Liver (tissue), 9 donors: ENCODE results near the gene ZNF618. TPM values are rescaled to one million over a fixed set of nuclear protein-coding genes. Genes with fewer than 3 reads are reported as not detected.
A peak's percentile ranks its signal among the peaks of the same experiment; 100 is the strongest.

Experiments
- DNase-seq: peaks from one replicate; pipeline ENCODE4 v3.0.0-alpha.2; 2017; ENCODE audit warnings: low spot score
- H3K27ac ChIP-seq, 2 donors: one replicate each; pipeline ENCODE4 v1.7.0; 2013; ENCODE audit warnings: inconsistent platforms in 2 of 2, low read length in 2 of 2, control low read depth in 1 of 2, low read depth in 1 of 2, mild to moderate bottlenecking in 1 of 2
- H3K27me3 ChIP-seq, 4 donors: one replicate each; pipeline versions ENCODE4 v1.6.1 to v1.7.0; 2013; ENCODE audit warnings: low read length in 3 of 4, inconsistent platforms in 1 of 4, mild to moderate bottlenecking in 1 of 4, moderate library complexity in 1 of 4; ENCODE audit not compliant: control insufficient read depth in 4 of 4, insufficient read depth in 4 of 4
- H3K36me3 ChIP-seq, 4 donors: one replicate each; pipeline versions ENCODE4 v1.6.1 to v1.7.0; 2013; ENCODE audit warnings: low read length in 3 of 4, mild to moderate bottlenecking in 3 of 4, low read depth in 1 of 4, moderate library complexity in 1 of 4; ENCODE audit not compliant: control insufficient read depth in 4 of 4, insufficient read depth in 3 of 4
- H3K4me1 ChIP-seq, 4 donors: one replicate each; pipeline versions ENCODE4 v1.6.1 to v1.7.0; 2013; ENCODE audit warnings: low read length in 3 of 4, mild to moderate bottlenecking in 3 of 4, moderate library complexity in 1 of 4; ENCODE audit not compliant: control insufficient read depth in 4 of 4, insufficient read depth in 4 of 4
- H3K4me3 ChIP-seq, 3 donors: one replicate each; pipeline versions ENCODE4 v1.6.1 to v1.7.0; 2013; ENCODE audit warnings: low read length in 3 of 3, control low read depth in 1 of 3, low read depth in 1 of 3, mild to moderate bottlenecking in 1 of 3
- H3K9ac ChIP-seq, 2 donors: one replicate each; pipeline ENCODE4 v1.7.0; 2013; ENCODE audit warnings: low read length in 2 of 2, mild to moderate bottlenecking in 2 of 2, moderate library complexity in 2 of 2, control low read depth in 1 of 2, low read depth in 1 of 2
- H3K9me3 ChIP-seq, 4 donors: one replicate each; pipeline versions ENCODE4 v1.6.1 to v1.7.0; 2013; ENCODE audit warnings: low read length in 3 of 4; ENCODE audit not compliant: control insufficient read depth in 4 of 4
- FOXA1 ChIP-seq: IDR thresholded peaks from 2 replicates; pipeline ENCODE4 v1.6.1; 2016; ENCODE audit warnings: antibody characterized with exemption
- GABPA ChIP-seq, 2 donors: IDR thresholded peaks in 1 of 2; conservative IDR thresholded peaks in 1 of 2; 2 replicates each; pipeline ENCODE4 v1.6.1; 2016; ENCODE audit warnings: antibody characterized with exemption in 2 of 2, mild to moderate bottlenecking in 1 of 2, moderate library complexity in 1 of 2
- HNF4A ChIP-seq, 2 donors: conservative IDR thresholded peaks; 2 replicates each; pipeline ENCODE4 v1.6.1; 2016; ENCODE audit warnings: antibody characterized with exemption in 2 of 2, mild to moderate bottlenecking in 2 of 2
- HNF4G ChIP-seq: IDR thresholded peaks from 2 replicates; pipeline ENCODE4 v1.6.1; 2016; ENCODE audit warnings: antibody characterized with exemption
- JUND ChIP-seq, 2 donors: IDR thresholded peaks; 2 replicates each; pipeline ENCODE4 v1.6.1; 2016; ENCODE audit warnings: antibody characterized with exemption in 2 of 2
- NR2F2 ChIP-seq: IDR thresholded peaks from 2 replicates; pipeline ENCODE4 v1.6.1; 2016; ENCODE audit warnings: antibody characterized with exemption
- RAD21 ChIP-seq, 2 donors: IDR thresholded peaks; 2 replicates each; pipeline ENCODE4 v1.6.1; 2016; ENCODE audit warnings: antibody characterized with exemption in 2 of 2, mild to moderate bottlenecking in 2 of 2
- SP1 ChIP-seq: IDR thresholded peaks from 2 replicates; pipeline ENCODE4 v1.6.1; 2018; ENCODE audit warnings: antibody characterized with exemption, mild to moderate bottlenecking
- TAF1 ChIP-seq: conservative IDR thresholded peaks from 2 replicates; pipeline ENCODE4 v1.6.1; 2016; ENCODE audit warnings: antibody characterized with exemption, mild to moderate bottlenecking
- YY1 ChIP-seq: IDR thresholded peaks from 2 replicates; pipeline ENCODE4 v1.6.1; 2016; ENCODE audit warnings: antibody characterized with exemption, mild to moderate bottlenecking
- WGBS: extraction: QIAGEN DNeasy Blood & Tissue Kit; methylation state at CpG from one replicate; pipeline ENCODE4 v1.1.7; 2013; 5-methylcytosine and 5-hydroxymethylcytosine counted together
- polyA plus RNA-seq, 2 donors: library from polyadenylated mRNA; stranded (reverse) in 1 of 2; unstranded in 1 of 2; fragments of 200-250 nt in 1 of 2; fragments of >200 nt in 1 of 2; fragmentation: Nextera tagmentation in 1 of 2; extraction: Ambion mirVana in 1 of 2; gene quantifications; one replicate each; pipeline versions ENCODE4 v1.2.1 to v1.2.3, GENCODE V29; 2013 to 2015
- total RNA-seq, 2 donors: library from RNA; depleted of rRNA; stranded (reverse); fragments of >200 nt; gene quantifications; one replicate each; pipeline ENCODE4 v1.2.3, GENCODE V29; 2014
- TF ChIP-seq, protein P1 (sequence below): IDR thresholded peaks from 2 replicates; pipeline ENCODE4 v1.6.1; 2016; ENCODE audit warnings: antibody characterized with exemption
- TF ChIP-seq, protein P2 (sequence below): IDR thresholded peaks from 2 replicates; pipeline ENCODE4 v1.6.1; 2016; ENCODE audit warnings: antibody characterized with exemption
- TF ChIP-seq, protein P3 (sequence below): IDR thresholded peaks from 2 replicates; pipeline ENCODE4 v1.6.1; 2016; ENCODE audit warnings: antibody characterized with exemption
- donor health status: healthy.
- donor health status: healthy.
- donor health status: healthy.
- donor health status: healthy.
- donor health status: healthy.

ZNF618 gene
- total and polyA plus RNA-seq, 4 donors = 2.2 to 6.5 (median 3.7) TPM

DNA sequence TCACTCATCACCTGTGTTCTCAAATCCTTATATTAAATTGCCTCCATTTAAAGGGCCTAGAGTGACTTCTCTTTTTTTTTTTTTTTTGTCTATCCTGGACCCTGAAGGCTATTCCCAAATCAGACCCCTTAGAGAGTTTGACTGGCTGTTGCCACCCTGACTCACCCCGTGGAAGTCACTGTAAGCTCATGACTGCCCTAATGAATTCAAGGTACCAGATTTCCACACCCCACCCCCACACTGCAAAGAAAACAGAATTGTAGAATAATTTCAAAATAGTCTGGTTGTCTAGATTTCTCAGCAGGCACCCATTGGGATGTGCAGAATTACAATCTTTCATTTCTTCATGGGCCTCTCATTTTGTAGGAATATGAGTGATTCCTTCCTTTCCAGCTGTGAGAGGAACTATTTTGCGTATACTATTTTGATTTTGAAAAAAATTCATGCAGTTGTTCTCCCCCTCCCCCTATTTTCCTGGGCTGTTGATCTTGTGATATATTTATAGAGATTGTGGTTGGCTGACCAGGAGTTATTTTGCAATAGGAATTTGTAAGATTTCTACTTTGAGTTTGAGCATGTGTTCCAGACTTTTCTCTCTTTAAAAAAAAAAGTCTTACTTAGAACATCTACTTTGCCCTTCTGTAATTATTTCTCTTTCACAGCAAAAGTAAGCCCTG lies 79.1 kb downstream of the ZNF618 start:
- peak overlapping the region; percentile 13 to 51 for H3K27ac ChIP-seq
- no peaks in the 10 kb centered on the region for H3K9me3 ChIP-seq
- H3K27me3 ChIP-seq = no peaks in the 10 kb centered on the region
- TF ChIP-seq JUND (IDR thresholded peaks at IDR 0.05) = no peak
- no peak for TF ChIP-seq HNF4A (conservative IDR thresholded peaks at IDR 0.05)
- TF ChIP-seq, protein P1, sequence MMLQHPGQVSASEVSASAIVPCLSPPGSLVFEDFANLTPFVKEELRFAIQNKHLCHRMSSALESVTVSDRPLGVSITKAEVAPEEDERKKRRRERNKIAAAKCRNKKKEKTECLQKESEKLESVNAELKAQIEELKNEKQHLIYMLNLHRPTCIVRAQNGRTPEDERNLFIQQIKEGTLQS = no peak
- TF ChIP-seq YY1 = no peak
- TF ChIP-seq HNF4G = no peak
- TF ChIP-seq FOXA1 = no peak
- H3K36me3 ChIP-seq = no peaks in the 10 kb centered on the region
- WGBS = 74% methylated on average over 2 of the region's 2 CpGs
- H3K4me3 ChIP-seq = no peak overlapping the region
- peaks cover 3 to 15% (median 4%) of the 10 kb centered on the region in 4 donors for H3K4me1 ChIP-seq
- H3K9ac ChIP-seq = no peak overlapping the region
- no peak for DNase-seq

DNA sequence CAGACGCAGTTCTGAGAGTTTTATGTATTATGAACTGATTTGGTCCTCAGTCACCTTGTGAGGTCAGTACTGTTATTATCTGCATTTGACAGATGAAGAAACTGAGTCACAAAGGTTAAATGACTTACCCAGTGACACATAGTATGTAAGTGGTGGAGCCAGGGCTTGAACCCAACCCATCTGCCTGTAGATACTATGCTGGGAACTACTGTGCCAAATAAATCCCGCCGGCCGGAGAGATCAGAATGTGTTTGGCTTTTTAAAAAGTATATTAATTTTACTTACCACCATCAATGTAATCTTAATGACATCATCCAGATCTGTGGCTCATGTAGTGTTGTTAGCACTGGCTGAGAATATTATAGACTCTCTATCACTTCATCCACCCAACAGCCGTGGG lies 80.8 kb downstream of the ZNF618 start:
- no peaks in the 10 kb centered on the region for H3K27me3 ChIP-seq
- peaks cover 0 to 2% (median 0%) of the 10 kb centered on the region in 4 donors for H3K36me3 ChIP-seq
- TF ChIP-seq NR2F2 (no peak), HNF4G (no peak), GABPA (IDR thresholded peaks at IDR 0.05 in 1 of 2, conservative IDR thresholded peaks at IDR 0.05 in 1 of 2) (no peak), TAF1 (no peak)
- TF ChIP-seq, protein P2, sequence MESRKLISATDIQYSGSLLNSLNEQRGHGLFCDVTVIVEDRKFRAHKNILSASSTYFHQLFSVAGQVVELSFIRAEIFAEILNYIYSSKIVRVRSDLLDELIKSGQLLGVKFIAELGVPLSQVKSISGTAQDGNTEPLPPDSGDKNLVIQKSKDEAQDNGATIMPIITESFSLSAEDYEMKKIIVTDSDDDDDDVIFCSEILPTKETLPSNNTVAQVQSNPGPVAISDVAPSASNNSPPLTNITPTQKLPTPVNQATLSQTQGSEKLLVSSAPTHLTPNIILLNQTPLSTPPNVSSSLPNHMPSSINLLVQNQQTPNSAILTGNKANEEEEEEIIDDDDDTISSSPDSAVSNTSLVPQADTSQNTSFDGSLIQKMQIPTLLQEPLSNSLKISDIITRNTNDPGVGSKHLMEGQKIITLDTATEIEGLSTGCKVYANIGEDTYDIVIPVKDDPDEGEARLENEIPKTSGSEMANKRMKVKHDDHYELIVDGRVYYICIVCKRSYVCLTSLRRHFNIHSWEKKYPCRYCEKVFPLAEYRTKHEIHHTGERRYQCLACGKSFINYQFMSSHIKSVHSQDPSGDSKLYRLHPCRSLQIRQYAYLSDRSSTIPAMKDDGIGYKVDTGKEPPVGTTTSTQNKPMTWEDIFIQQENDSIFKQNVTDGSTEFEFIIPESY = no peak
- no peak overlapping the region for H3K27ac ChIP-seq
- 95% methylated on average over 5 of the region's 5 CpGs for WGBS
- no peak overlapping the region for H3K9ac ChIP-seq
- H3K4me1 ChIP-seq = peaks cover 3 to 15% (median 4%) of the 10 kb centered on the region in 4 donors
- no peak for DNase-seq
- H3K9me3 ChIP-seq = no peaks in the 10 kb centered on the region
- no peak overlapping the region for H3K4me3 ChIP-seq

DNA sequence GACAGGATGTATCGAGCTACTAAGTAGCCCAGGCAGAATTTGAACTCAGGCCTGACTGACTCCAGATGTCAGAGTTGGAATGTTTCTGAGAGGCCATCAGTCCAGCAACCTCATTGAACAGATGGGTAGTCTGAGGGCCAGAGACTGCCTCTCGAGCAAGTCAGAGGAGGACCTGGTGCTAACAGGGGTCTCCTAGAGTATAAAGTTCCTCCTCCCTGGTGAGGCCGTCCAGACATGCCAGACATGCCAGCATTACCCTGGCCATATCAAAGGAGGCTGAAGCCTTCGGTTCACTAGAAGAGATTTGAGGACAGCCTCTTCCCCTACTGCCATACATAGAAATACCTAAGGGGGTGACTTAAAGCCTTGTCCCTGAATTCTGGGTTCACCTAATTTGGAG lies 81.2 kb downstream of the ZNF618 start:
- Histone ChIP-seq H3K36me3 (peaks cover 0 to 2% (median 0%) of the 10 kb centered on the region in 4 donors), H3K27ac (no peak overlapping the region), H3K9me3 (no peaks in the 10 kb centered on the region), H3K4me3 (no peak overlapping the region), H3K9ac (peak overlapping the region in 1 of 2 donors; percentile 22), H3K27me3 (no peaks in the 10 kb centered on the region), H3K4me1 (peaks cover 3 to 18% (median 6%) of the 10 kb centered on the region in 4 donors)
- TF ChIP-seq, protein P2 = no peak
- TF ChIP-seq, protein P3, sequence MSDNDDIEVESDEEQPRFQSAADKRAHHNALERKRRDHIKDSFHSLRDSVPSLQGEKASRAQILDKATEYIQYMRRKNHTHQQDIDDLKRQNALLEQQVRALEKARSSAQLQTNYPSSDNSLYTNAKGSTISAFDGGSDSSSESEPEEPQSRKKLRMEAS = no peak
- TF ChIP-seq JUND (IDR thresholded peaks at IDR 0.05) (no peak), TAF1 (no peak), FOXA1 (no peak), HNF4G (no peak), GABPA (IDR thresholded peaks at IDR 0.05 in 1 of 2, conservative IDR thresholded peaks at IDR 0.05 in 1 of 2) (no peak), RAD21 (IDR thresholded peaks at IDR 0.05) (no peak), SP1 (no peak), NR2F2 (no peak)
- WGBS = 87% methylated on average over 4 of the region's 4 CpGs
- DNase-seq = no peak
